Subcutaneous preadipocyte (primary cell): ENCODE measurements around the gene OR8J1. TPM values are rescaled to one million over a fixed set of nuclear protein-coding genes. Genes with fewer than 3 reads are reported as not detected.

Experiments
- total RNA-seq: library from RNA; depleted of rRNA; stranded (reverse); fragments of >200 nt; gene quantifications from 2 replicates; pipeline ENCODE4 v1.2.3, GENCODE V29; 2012

The OR8J1 gene
- not detected in 2 replicates for total RNA-seq

GRCh38 chr11:56353991-56354390 lies at the start of gene OR8J1:
Gene OR8J1 (plus strand): TSS chr11:56354291. CDS start chr11:56360247, 5,956 bp downstream.

GRCh38 chr11:56314844-56315243 lies 39.2 kb upstream of the OR8J1 start, which contains the start of gene OR8K3:
Gene OR8K3 (plus strand): TSS chr11:56315144. CDS start chr11:56318307, 3,163 bp downstream.

GRCh38 chr11:56345739-56346138 lies 8.4 kb upstream of the OR8J1 start, which contains the start of gene OR8K1:
Gene OR8K1 (plus strand): TSS chr11:56346039. CDS start chr11:56346039, 0 bp downstream.

GRCh38 chr11:56375324-56375723 lies 21.2 kb downstream of the OR8J1 start, which contains the start of gene OR8U1:
Gene OR8U1 (plus strand): TSS chr11:56375624. CDS start chr11:56375624, 0 bp downstream.

Other genes starting within 250 kb of the OR8J1 start
- gene OR8H3, start 231.9 kb upstream of the OR8J1 start, total RNA-seq = not detected in 2 replicates
- gene OR8J3, start 214.1 kb upstream of the OR8J1 start, total RNA-seq = not detected in 2 replicates
- not detected in 2 replicates for gene OR8K5, start 194.0 kb upstream of the OR8J1 start, total RNA-seq
- gene OR5J2, start 177.7 kb upstream of the OR8J1 start, total RNA-seq = not detected in 2 replicates
- gene OR5T2, start 120.0 kb upstream of the OR8J1 start, total RNA-seq = not detected in 2 replicates
- not detected in 2 replicates for gene OR5T3, start 102.0 kb upstream of the OR8J1 start, total RNA-seq
- gene OR5T1, start 80.1 kb upstream of the OR8J1 start, total RNA-seq = not detected in 2 replicates
- not detected in 2 replicates for gene OR8H1, start 62.0 kb upstream of the OR8J1 start, total RNA-seq
- gene OR8K3, start 39.1 kb upstream of the OR8J1 start, total RNA-seq = not detected in 2 replicates
- gene OR8K1, start 8.3 kb upstream of the OR8J1 start, total RNA-seq = not detected in 2 replicates
- not detected in 2 replicates for gene OR8U1, start 21.3 kb downstream of the OR8J1 start, total RNA-seq
- not detected in 2 replicates for gene OR5AL1, start 58.4 kb downstream of the OR8J1 start, total RNA-seq
- gene OR5M3, start 119.1 kb downstream of the OR8J1 start, total RNA-seq = not detected in 2 replicates
- gene OR5M8, start 137.1 kb downstream of the OR8J1 start, total RNA-seq = not detected in 2 replicates
- gene OR5M11, start 189.0 kb downstream of the OR8J1 start, total RNA-seq = not detected in 2 replicates
- not detected in 2 replicates for gene OR5M10, start 223.4 kb downstream of the OR8J1 start, total RNA-seq